K562 (cell line): ENCODE measurements around the gene KCNK7.

Source experiments
- HMG20B ChIP-seq: fragments of 250-450 bp; sonication (Bioruptor Pico); IDR thresholded peaks from 2 replicates; pipeline ENCODE4 v1.5.0; 2021; ENCODE audit warnings: mild to moderate bottlenecking
- HNRNPUL1 ChIP-seq: fragments of 200-400 bp; formaldehyde crosslinking; IDR thresholded peaks from 2 replicates; pipeline ENCODE4 v1.6.1; 2017; ENCODE audit warnings: low read length
- ZNF583 ChIP-seq: fragments of 250-450 bp; sonication (Bioruptor Pico); IDR thresholded peaks from 2 replicates; pipeline ENCODE4 v1.4.0; 2020

DNA sequence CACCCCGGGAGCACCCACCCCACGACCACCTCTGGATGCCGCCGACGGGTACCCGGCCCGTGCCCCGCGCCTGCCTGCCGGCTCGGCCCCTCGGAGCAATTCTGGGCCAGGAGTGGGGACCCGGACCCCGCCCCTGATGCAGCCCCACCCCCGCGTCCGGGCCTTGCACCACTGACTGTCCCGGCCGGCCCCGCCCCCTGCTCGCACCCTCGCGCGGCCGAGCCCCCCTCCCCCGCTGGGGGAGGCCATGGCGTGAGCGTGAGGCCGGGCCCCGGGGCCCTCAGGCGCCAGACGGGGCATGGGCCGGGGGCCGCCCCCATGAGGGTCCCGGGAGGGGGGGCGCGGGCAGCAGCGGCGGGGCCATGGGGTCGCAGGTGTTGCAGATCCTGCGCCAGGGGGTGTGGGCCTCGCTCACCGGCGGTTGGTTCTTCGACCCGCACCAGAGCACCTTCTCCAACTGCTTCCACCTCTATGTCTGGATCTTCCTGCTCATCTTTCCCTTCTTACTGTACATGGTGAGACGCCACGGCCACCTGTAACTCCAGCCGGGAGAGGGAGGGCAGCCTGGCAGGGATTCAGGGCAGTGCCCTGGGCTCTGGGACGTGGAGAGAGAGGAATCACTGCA, 20.5 kb upstream of the KCNK7 start:
- no peak for TF ChIP-seq ZNF583
- no peak for TF ChIP-seq HMG20B (CRISPR knock-in tag)
- TF ChIP-seq HNRNPUL1: no peak
